ENCODE data around the gene LRFN5. TPM values are rescaled to one million over a fixed set of nuclear protein-coding genes. Genes with fewer than 3 reads are reported as not detected.

Gene LRFN5
- total RNA-seq, 1 donor: 12.8 TPM

- no peak for TF ChIP-seq CTCF (IDR thresholded peaks at IDR 0.05; ENCODE audit: insufficient read depth, low read length)
- DNase-seq (ENCODE audit: low read depth): no peak
- H3K4me3 ChIP-seq (ENCODE audit: low read depth, low read length): no peak overlapping the region
Measured at GRCh38 chr14:41761204-41761603, 154.5 kb downstream of the LRFN5 start.

- DNase-seq (ENCODE audit: low read depth): no peak
- no peak for TF ChIP-seq CTCF (IDR thresholded peaks at IDR 0.05; ENCODE audit: insufficient read depth, low read length)
Measured at GRCh38 chr14:41766772-41767171, 160.1 kb downstream of the LRFN5 start.

GRCh38 chr14:41773536-41774279 lies 167.0 kb downstream of the LRFN5 start:
- no peak for TF ChIP-seq CTCF (IDR thresholded peaks at IDR 0.05; ENCODE audit: insufficient read depth, low read length)
- DNase-seq (ENCODE audit: low read depth): no peak
- no peak overlapping the region for H3K4me3 ChIP-seq (ENCODE audit: low read depth, low read length)

More at GRCh38 chr14:41766772-41767171, 160.1 kb downstream of the LRFN5 start:
- H3K4me3 ChIP-seq (ENCODE audit: low read depth, low read length): no peak overlapping the region

- no peak for TF ChIP-seq CTCF (IDR thresholded peaks at IDR 0.05; ENCODE audit: insufficient read depth, low read length)
- DNase-seq (ENCODE audit: low read depth): no peak
- no peak overlapping the region for H3K4me3 ChIP-seq (ENCODE audit: low read depth, low read length)
Measured at GRCh38 chr14:41782511-41782910, 175.8 kb downstream of the LRFN5 start.

- no peak for DNase-seq (ENCODE audit: low read depth)
- H3K4me3 ChIP-seq (ENCODE audit: low read depth, low read length): no peak overlapping the region
- no peak for TF ChIP-seq CTCF (IDR thresholded peaks at IDR 0.05; ENCODE audit: insufficient read depth, low read length)
Measured at GRCh38 chr14:41783403-41783802, 176.7 kb downstream of the LRFN5 start.

GRCh38 chr14:41785696-41786095 lies 179.0 kb downstream of the LRFN5 start:
- no peak for TF ChIP-seq CTCF (IDR thresholded peaks at IDR 0.05; ENCODE audit: insufficient read depth, low read length)
- DNase-seq (ENCODE audit: low read depth): no peak
- H3K4me3 ChIP-seq (ENCODE audit: low read depth, low read length): no peak overlapping the region

- no peak overlapping the region for H3K4me3 ChIP-seq (ENCODE audit: low read depth, low read length)
- DNase-seq (ENCODE audit: low read depth): no peak
- no peak for TF ChIP-seq CTCF (IDR thresholded peaks at IDR 0.05; ENCODE audit: insufficient read depth, low read length)
Measured at GRCh38 chr14:41799817-41800216, 193.1 kb downstream of the LRFN5 start.

Data from fibroblast of the aortic adventitia (primary cell).